ENCODE measurements around the gene SYNE4. TPM values are rescaled to one million over a fixed set of nuclear protein-coding genes. Genes with fewer than 3 reads are reported as not detected.

The SYNE4 gene
- total and polyA plus RNA-seq, 2 of the 13 experiments (the other 11 are each of a cell fraction or from before 2014, with no cell fraction given): 13.7 to 23.0 TPM

DNA sequence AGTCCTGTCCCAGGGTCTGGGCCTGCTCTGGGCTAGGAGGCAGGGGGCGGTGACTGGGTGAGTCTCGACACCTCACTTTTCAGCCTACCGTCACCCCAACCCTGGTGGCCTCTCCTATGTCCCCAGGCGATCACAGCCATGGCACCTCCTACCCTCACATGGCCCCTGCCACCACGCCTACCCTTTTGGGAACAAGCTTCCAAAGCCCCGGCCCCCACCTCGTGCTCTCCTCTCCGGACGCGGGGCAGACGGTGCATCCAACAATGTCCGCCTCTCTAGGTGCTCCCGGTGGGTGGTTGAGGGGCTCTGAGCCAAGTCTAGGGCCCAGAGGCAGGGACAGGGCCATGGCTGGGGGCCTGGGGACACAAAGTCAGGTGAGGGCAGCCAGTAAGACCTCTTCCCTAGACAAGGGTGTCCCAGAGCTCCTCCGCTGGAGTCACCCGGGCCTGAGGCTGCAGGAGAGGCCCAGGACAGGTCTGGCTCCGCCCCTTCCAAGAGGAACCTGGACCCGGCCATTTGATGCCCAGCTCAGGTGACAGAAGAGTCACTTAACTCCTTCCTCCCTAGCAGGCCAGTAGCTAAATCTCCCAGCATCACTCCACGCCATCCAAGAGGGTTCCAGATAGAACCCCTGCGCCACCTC is at the start of gene SYNE4 (continued):
- no peak for TF ChIP-seq TOE1 (CRISPR knock-in tag; IDR thresholded peaks at IDR 0.05)
- TF ChIP-seq ZNF33B (CRISPR knock-in tag; IDR thresholded peaks at IDR 0.05): no peak
- TF ChIP-seq ZNF850 (CRISPR knock-in tag; conservative IDR thresholded peaks at IDR 0.05): no peak
- TF ChIP-seq MBD4 (IDR thresholded peaks at IDR 0.05; ENCODE audit: borderline replicate concordance, low read length): no peak
- peak; percentile 44 for TF ChIP-seq ZNF574 (CRISPR knock-in tag; IDR thresholded peaks at IDR 0.05)
- peak; percentile 86; the same call in 1 of the 2 replicates for TF ChIP-seq ZNF230 (CRISPR knock-in tag; IDR thresholded peaks at IDR 0.05)
- TF ChIP-seq, protein P1, sequence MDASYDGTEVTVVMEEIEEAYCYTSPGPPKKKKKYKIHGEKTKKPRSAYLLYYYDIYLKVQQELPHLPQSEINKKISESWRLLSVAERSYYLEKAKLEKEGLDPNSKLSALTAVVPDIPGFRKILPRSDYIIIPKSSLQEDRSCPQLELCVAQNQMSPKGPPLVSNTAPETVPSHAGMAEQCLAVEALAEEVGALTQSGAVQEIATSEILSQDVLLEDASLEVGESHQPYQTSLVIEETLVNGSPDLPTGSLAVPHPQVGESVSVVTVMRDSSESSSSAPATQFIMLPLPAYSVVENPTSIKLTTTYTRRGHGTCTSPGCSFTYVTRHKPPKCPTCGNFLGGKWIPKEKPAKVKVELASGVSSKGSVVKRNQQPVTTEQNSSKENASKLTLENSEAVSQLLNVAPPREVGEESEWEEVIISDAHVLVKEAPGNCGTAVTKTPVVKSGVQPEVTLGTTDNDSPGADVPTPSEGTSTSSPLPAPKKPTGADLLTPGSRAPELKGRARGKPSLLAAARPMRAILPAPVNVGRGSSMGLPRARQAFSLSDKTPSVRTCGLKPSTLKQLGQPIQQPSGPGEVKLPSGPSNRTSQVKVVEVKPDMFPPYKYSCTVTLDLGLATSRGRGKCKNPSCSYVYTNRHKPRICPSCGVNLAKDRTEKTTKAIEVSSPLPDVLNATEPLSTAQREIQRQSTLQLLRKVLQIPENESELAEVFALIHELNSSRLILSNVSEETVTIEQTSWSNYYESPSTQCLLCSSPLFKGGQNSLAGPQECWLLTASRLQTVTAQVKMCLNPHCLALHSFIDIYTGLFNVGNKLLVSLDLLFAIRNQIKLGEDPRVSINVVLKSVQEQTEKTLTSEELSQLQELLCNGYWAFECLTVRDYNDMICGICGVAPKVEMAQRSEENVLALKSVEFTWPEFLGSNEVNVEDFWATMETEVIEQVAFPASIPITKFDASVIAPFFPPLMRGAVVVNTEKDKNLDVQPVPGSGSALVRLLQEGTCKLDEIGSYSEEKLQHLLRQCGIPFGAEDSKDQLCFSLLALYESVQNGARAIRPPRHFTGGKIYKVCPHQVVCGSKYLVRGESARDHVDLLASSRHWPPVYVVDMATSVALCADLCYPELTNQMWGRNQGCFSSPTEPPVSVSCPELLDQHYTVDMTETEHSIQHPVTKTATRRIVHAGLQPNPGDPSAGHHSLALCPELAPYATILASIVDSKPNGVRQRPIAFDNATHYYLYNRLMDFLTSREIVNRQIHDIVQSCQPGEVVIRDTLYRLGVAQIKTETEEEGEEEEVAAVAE (CRISPR knock-in tag; IDR thresholded peaks at IDR 0.05; ENCODE audit: borderline replicate concordance): no peak
- TF ChIP-seq, protein P2, sequence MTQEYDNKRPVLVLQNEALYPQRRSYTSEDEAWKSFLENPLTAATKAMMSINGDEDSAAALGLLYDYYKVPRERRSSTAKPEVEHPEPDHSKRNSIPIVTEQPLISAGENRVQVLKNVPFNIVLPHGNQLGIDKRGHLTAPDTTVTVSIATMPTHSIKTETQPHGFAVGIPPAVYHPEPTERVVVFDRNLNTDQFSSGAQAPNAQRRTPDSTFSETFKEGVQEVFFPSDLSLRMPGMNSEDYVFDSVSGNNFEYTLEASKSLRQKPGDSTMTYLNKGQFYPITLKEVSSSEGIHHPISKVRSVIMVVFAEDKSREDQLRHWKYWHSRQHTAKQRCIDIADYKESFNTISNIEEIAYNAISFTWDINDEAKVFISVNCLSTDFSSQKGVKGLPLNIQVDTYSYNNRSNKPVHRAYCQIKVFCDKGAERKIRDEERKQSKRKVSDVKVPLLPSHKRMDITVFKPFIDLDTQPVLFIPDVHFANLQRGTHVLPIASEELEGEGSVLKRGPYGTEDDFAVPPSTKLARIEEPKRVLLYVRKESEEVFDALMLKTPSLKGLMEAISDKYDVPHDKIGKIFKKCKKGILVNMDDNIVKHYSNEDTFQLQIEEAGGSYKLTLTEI (CRISPR knock-in tag; conservative IDR thresholded peaks at IDR 0.05): no peak
- no peak for TF ChIP-seq MAZ (IDR thresholded peaks at IDR 0.05; ENCODE audit: borderline replicate concordance, low read depth, low read length)
- TF ChIP-seq MAZ (CRISPR knock-in tag; IDR thresholded peaks at IDR 0.05; ENCODE audit: low read depth): peak; percentile 50; the same call in 1 of the 2 replicates
- no peak for TF ChIP-seq IKZF4 (CRISPR knock-in tag; IDR thresholded peaks at IDR 0.05; ENCODE audit: borderline replicate concordance, low read depth, not compliant biosample characterization)
- TF ChIP-seq ZFP62 (CRISPR knock-in tag; IDR thresholded peaks at IDR 0.05): no peak
- TF ChIP-seq, protein P3, sequence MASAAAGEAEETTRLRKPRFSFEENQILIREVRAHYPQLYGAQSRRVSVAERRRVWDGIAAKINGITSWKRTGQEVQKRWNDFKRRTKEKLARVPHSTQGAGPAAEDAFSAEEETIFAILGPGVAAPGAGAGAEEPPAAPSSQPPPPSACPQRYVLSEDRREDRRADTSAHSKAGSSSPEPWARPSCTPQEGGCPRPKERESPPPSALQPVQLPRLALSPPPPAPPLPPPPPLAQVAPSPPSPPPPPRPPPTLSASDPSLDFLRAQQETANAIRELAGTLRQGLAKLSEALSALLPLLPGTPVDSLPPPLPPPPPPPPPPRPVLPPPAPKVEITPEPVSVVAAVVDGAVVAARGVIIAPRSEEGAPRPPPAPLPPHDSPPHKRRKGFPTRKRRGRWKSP (CRISPR knock-in tag; IDR thresholded peaks at IDR 0.05): no peak
- no peak for TF ChIP-seq PCBP1 (IDR thresholded peaks at IDR 0.05; ENCODE audit: borderline replicate concordance, low read depth, low read length)
- peak; percentile 40; the same call in 1 of the 2 replicates for TF ChIP-seq GABPB1 (CRISPR knock-in tag; IDR thresholded peaks at IDR 0.05)
- TF ChIP-seq ZNF800 (CRISPR knock-in tag; IDR thresholded peaks at IDR 0.05): 0 out of 2 replicates have a peak, but pooled peaks have one; percentile 41
- TF ChIP-seq ZNF34 (CRISPR knock-in tag; IDR thresholded peaks at IDR 0.05; ENCODE audit: borderline replicate concordance): no peak

Data from HepG2 (cell line).